Mesothelial cell of epicardium (in vitro differentiated cells): Measurements from ENCODE around the gene PAMR1. TPM values are rescaled to one million over a fixed set of nuclear protein-coding genes. Genes with fewer than 3 reads are reported as not detected.

ENCODE experiments used
- DNase-seq, 2 experiments: peaks; one replicate each; pipeline ENCODE4 v3.0.0; 2021; ENCODE audit warnings: low spot score in 2 of 2; ENCODE audit not compliant: unreplicated experiment in 2 of 2
- H3K27ac Mint-ChIP-seq: 2 replicates; pipeline ENCODE4 v1.8.0; 2021; ENCODE audit warnings: mixed read lengths
- H3K27me3 Mint-ChIP-seq: 2 replicates; pipeline ENCODE4 v1.8.0; 2021; ENCODE audit warnings: low read depth, mixed read lengths
- H3K36me3 Mint-ChIP-seq: 2 replicates; pipeline ENCODE4 v1.8.0; 2021; ENCODE audit warnings: mixed read lengths
- H3K4me1 Mint-ChIP-seq: 2 replicates; pipeline ENCODE4 v1.8.0; 2021; ENCODE audit warnings: mixed read lengths
- H3K4me3 Mint-ChIP-seq: 2 replicates; pipeline ENCODE4 v1.8.0; 2021; ENCODE audit warnings: mild to moderate bottlenecking, moderate library complexity, mixed read lengths
- H3K9me3 Mint-ChIP-seq: 2 replicates; pipeline ENCODE4 v1.8.0; 2021; ENCODE audit warnings: mixed read lengths
- total RNA-seq: library from RNA; stranded (reverse); gene quantifications from 3 replicates; pipeline ENCODE4 v1.2.1, GENCODE V29; 2021
- TF ChIP-seq, protein P1 (sequence below): fragments of 200-600 bp; sonication (generic); IDR thresholded peaks from one replicate; pipeline ENCODE4 v1.5.0; 2021; ENCODE audit warnings: antibody characterized with exemption; ENCODE audit not compliant: unreplicated experiment

Gene PAMR1
- total RNA-seq, 1 donor from 2014 or later = 38.3 TPM

DNA sequence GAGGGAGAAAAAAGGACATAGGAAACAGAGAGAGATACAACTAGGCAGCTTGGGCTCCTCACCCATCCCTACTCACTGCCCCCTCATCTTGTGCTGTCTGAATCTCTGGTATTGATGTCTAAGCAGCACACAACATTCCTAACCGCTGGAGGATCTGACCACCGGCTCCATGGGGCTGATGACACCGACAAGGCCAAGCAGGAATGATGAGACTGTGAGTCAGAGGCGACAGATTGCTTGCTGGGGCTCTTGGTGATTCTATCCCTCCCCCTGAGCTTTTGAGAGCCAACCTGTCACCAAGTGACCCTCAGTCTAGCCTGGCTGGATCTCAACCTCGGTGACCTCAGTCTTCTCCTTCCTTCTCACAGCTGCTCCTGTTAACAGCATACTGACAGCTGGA is 13.8 kb downstream of the PAMR1 start:
- Mint-ChIP-seq H3K27me3 (no peaks in the 10 kb centered on the region), H3K27ac (no peak overlapping the region), H3K36me3 (peaks cover 11% of the 10 kb centered on the region), H3K9me3 (peaks cover 15% of the 10 kb centered on the region), H3K4me3 (no peak overlapping the region), H3K4me1 (peaks cover 17% of the 10 kb centered on the region)
- TF ChIP-seq, protein P1, sequence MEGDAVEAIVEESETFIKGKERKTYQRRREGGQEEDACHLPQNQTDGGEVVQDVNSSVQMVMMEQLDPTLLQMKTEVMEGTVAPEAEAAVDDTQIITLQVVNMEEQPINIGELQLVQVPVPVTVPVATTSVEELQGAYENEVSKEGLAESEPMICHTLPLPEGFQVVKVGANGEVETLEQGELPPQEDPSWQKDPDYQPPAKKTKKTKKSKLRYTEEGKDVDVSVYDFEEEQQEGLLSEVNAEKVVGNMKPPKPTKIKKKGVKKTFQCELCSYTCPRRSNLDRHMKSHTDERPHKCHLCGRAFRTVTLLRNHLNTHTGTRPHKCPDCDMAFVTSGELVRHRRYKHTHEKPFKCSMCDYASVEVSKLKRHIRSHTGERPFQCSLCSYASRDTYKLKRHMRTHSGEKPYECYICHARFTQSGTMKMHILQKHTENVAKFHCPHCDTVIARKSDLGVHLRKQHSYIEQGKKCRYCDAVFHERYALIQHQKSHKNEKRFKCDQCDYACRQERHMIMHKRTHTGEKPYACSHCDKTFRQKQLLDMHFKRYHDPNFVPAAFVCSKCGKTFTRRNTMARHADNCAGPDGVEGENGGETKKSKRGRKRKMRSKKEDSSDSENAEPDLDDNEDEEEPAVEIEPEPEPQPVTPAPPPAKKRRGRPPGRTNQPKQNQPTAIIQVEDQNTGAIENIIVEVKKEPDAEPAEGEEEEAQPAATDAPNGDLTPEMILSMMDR = no peak
- no peak for DNase-seq

DNA sequence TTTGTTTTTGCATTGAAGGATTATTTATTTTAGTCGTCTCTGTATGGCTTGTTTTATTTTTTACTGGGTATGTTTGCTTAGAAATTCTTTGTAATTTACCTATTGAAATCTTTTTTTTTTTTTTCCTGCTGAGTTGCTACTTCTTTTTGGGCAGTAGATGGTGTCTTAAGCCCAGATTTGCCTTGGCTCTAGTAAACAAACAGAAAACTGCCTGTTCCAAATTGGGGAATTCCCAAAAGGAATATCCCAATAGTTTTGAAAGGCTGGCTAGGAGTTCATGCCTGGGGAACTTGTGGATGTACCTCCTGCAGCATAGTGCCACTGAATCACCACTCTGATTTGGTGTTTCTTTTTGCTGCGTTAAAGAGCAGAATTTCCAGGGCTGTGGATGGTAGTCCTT is 17.7 kb downstream of the PAMR1 start:
- H3K4me3 Mint-ChIP-seq = no peak overlapping the region
- DNase-seq = no peak
- peaks cover 54% of the 10 kb centered on the region for H3K9me3 Mint-ChIP-seq
- peaks cover 35% of the 10 kb centered on the region for H3K36me3 Mint-ChIP-seq
- no peaks in the 10 kb centered on the region for H3K4me1 Mint-ChIP-seq
- TF ChIP-seq, protein P1 = no peak
- no peak overlapping the region for H3K27ac Mint-ChIP-seq
- no peaks in the 10 kb centered on the region for H3K27me3 Mint-ChIP-seq

DNA sequence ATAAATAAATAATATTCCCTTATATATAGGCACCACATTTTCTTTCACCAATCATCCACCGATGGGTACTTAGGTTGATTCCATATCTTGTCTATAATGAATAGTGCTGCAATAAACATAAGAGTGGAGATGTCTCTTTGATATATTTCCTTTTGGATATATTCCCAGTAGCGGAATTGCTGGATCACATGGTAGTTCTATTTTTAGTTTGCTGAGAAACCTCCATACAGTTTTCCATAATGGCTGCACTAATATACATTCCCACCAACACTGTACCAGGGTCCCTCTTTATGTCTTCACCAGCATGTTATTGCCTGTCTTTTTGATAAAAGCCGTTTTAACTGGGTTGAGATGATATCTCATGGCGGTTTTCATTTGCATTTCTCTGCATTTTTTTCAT is 23.6 kb downstream of the PAMR1 start:
- Mint-ChIP-seq H3K36me3 (peaks cover 24% of the 10 kb centered on the region), H3K27me3 (no peaks in the 10 kb centered on the region), H3K9me3 (peaks cover 44% of the 10 kb centered on the region)

DNA sequence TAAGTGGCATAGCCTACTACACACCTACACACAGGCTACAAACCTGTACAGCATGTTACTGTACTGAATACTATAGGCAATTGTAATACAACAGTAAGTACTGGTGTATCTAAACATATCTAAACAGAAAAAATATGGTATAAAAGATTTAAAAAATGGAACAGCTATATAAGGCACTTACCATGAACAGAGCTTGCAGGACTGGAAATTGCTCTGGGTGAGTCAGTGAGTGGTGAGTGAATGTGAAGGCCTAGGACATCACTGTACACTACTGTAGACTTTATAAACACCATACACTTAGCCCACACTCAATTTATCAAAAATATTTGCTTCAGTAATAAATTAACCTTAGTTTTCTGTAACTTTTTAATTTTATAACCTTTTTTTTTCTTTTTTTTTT is 24.7 kb downstream of the PAMR1 start:
- peaks cover 3% of the 10 kb centered on the region for H3K4me1 Mint-ChIP-seq
- DNase-seq = no peak
- H3K4me3 Mint-ChIP-seq = no peak overlapping the region
- no peak overlapping the region for H3K27ac Mint-ChIP-seq
- peaks cover 35% of the 10 kb centered on the region for H3K9me3 Mint-ChIP-seq
- H3K36me3 Mint-ChIP-seq = peaks cover 21% of the 10 kb centered on the region
- TF ChIP-seq, protein P1 = no peak
- H3K27me3 Mint-ChIP-seq = no peaks in the 10 kb centered on the region

More for the DNA sequence above, 23.6 kb downstream of the PAMR1 start:
- no peak overlapping the region for H3K4me3 Mint-ChIP-seq
- TF ChIP-seq, protein P1 = no peak
- peaks cover 3% of the 10 kb centered on the region for H3K4me1 Mint-ChIP-seq
- no peak for DNase-seq
- H3K27ac Mint-ChIP-seq = no peak overlapping the region

DNA sequence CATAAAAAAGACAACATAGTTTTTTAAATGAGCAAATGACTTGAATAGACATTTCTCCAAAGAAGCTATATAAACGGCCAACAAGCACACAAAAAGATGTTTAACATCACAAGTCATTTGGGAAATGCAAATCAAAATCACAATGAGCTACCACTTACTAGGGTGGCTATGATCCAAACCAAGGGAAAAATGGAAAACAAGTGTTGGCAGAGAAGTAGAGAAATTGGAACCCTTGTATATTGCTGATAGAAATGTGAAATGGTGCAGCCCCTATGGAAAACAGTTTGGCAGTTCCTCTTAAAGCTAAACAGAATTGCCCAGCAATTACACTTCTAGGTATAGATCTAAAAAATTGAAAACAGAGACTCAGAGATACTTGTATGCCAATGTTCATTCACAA is 29.0 kb downstream of the PAMR1 start:
- DNase-seq = no peak
- H3K27me3 Mint-ChIP-seq = peaks cover 7% of the 10 kb centered on the region
- peaks cover 8% of the 10 kb centered on the region for H3K4me1 Mint-ChIP-seq
- TF ChIP-seq, protein P1 = no peak
- H3K9me3 Mint-ChIP-seq = no peaks in the 10 kb centered on the region
- H3K4me3 Mint-ChIP-seq = no peak overlapping the region
- no peaks in the 10 kb centered on the region for H3K36me3 Mint-ChIP-seq
- no peak overlapping the region for H3K27ac Mint-ChIP-seq

DNA sequence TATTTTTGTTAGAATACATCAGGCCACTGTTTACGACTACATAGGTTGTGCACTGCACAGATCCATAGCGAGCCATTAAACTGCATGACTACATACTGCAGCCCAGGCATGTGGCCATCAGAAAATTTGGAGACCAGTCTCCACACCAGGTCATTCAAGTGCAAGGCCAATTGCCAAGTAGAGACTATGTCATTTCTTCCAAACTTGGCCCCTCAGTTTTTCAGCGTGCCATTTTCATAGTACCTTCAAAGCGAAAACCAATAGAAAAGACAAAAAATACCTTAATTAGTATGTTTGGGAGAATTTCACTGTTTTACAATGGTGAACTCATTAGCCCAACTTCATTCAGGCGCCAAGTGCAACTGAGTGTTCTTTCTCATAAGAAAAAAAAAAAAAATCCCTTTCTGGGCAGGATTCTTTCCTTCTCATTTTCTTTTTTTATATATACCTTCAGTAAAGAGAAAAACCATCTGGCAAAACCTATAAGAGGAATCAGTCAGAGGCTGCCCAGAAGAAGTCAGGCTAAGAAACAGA is 30.4 kb downstream of the PAMR1 start:
- no peaks in the 10 kb centered on the region for H3K9me3 Mint-ChIP-seq
- H3K36me3 Mint-ChIP-seq = peaks cover 3% of the 10 kb centered on the region
- H3K27me3 Mint-ChIP-seq = peaks cover 7% of the 10 kb centered on the region
- H3K27ac Mint-ChIP-seq = no peak overlapping the region
- no peak for DNase-seq
- H3K4me3 Mint-ChIP-seq = no peak overlapping the region
- TF ChIP-seq, protein P1 = no peak
- H3K4me1 Mint-ChIP-seq = peaks cover 12% of the 10 kb centered on the region
